K562 (cell line): ENCODE data around the gene MYO18B. TPM values are rescaled to one million over a fixed set of nuclear protein-coding genes. Genes with fewer than 3 reads are reported as not detected.
A peak's percentile ranks its signal among the peaks of the same experiment; 100 is the strongest.

ENCODE experiments used
- CBFA2T3 ChIP-seq: fragments of 450-650 bp; IDR thresholded peaks from 2 replicates; pipeline ENCODE4 v1.6.1; 2017
- ETV5 ChIP-seq: sonication (generic); formaldehyde crosslinking; IDR thresholded peaks from 2 replicates; pipeline ENCODE4 v1.4.0; 2020; ENCODE audit warnings: low read depth, mild to moderate bottlenecking, missing genetic modification reagents
- GTF2A2 ChIP-seq: IDR thresholded peaks from 2 replicates; pipeline ENCODE4 v1.6.1; 2016; ENCODE audit warnings: mild to moderate bottlenecking, missing genetic modification characterization, missing compliant biosample characterization
- GTF2E2 ChIP-seq: fragments of 200-800 bp; sonication (Bioruptor generic); IDR thresholded peaks from 2 replicates; pipeline ENCODE4 v1.6.1; 2016; ENCODE audit warnings: missing genetic modification characterization, missing compliant biosample characterization
- OTX1 ChIP-seq: fragments of 450-650 bp; formaldehyde crosslinking; IDR thresholded peaks from 2 replicates; pipeline ENCODE4 v1.4.0; 2022; ENCODE audit warnings: mild to moderate bottlenecking
- POU5F1 ChIP-seq: fragments of 150-350 bp; IDR thresholded peaks from 2 replicates; pipeline ENCODE4 v1.6.1; 2014; ENCODE audit warnings: borderline replicate concordance, low read length, low read depth, mild to moderate bottlenecking; ENCODE audit not compliant: partially characterized antibody
- SAFB2 ChIP-seq: fragments of 200-400 bp; formaldehyde crosslinking; IDR thresholded peaks from 2 replicates; pipeline ENCODE4 v1.6.1; 2018; ENCODE audit warnings: borderline replicate concordance, low read length, low read depth, moderate library complexity; ENCODE audit not compliant: severe bottlenecking
- ZNF143 ChIP-seq: sonication (generic); formaldehyde crosslinking; IDR thresholded peaks from 2 replicates; pipeline ENCODE4 v1.9.0; 2022; ENCODE audit warnings: mild to moderate bottlenecking, missing genetic modification reagents
- ZNF217 ChIP-seq: sonication (generic); formaldehyde crosslinking; IDR thresholded peaks from 2 replicates; pipeline ENCODE4 v1.8.0; 2022; ENCODE audit warnings: mild to moderate bottlenecking, missing genetic modification reagents
- polyA plus RNA-seq, 8 experiments: library from polyadenylated mRNA; depleted of rRNA in 4 of 8; stranded (reverse) in 5 of 8; unstranded in 3 of 8; fragments of >200 nt; fragmentation: Nextera tagmentation in 2 of 8; fragmentation: Illumina TruSeq in 1 of 8; extraction: Ambion mirVana in 2 of 8; extraction: Trizol in 1 of 8; gene quantifications; 2 replicates each; pipeline versions ENCODE4 v1.2.1 to v1.2.3, GENCODE V29; 2011 to 2014; ENCODE audit warnings: inconsistent platforms in 1 of 8, missing spikeins in 1 of 8
- total RNA-seq, 7 experiments: library from RNA; depleted of rRNA in 6 of 7; stranded (reverse); fragments of >200 nt in 6 of 7; fragmentation: Illumina TruSeq in 2 of 7; extraction: Trizol in 2 of 7; gene quantifications; 2 replicates each; pipeline versions ENCODE4 v1.2.1 to v1.2.3, GENCODE V29; 2011 to 2021; ENCODE audit warnings: low replicate concordance in 1 of 7
- TF ChIP-seq, protein P1 (sequence below): sonication (generic); formaldehyde crosslinking; IDR thresholded peaks from 2 replicates; pipeline ENCODE4 v1.8.1; 2022; ENCODE audit warnings: missing genetic modification reagents
- TF ChIP-seq, protein P2 (sequence below): fragments of 250-450 bp; sonication (Bioruptor Pico); IDR thresholded peaks from 2 replicates; pipeline ENCODE4 v1.4.0; 2020
- TF ChIP-seq, protein P3 (sequence below): fragments of 450-650 bp; IDR thresholded peaks from 2 replicates; pipeline ENCODE4 v1.6.1; 2016; ENCODE audit warnings: mild to moderate bottlenecking, moderate library complexity
- TF ChIP-seq, protein P4 (sequence below): sonication (generic); formaldehyde crosslinking; IDR thresholded peaks from 2 replicates; pipeline ENCODE4 v1.8.1; 2023; ENCODE audit warnings: mild to moderate bottlenecking, missing genetic modification reagents, moderate library complexity

Gene MYO18B
- total and polyA plus RNA-seq, 9 of the 15 experiments (the other 6 are each of a cell fraction or from before 2014, with no cell fraction given): 0.06 to 7.0 (median 4.3) TPM

DNA sequence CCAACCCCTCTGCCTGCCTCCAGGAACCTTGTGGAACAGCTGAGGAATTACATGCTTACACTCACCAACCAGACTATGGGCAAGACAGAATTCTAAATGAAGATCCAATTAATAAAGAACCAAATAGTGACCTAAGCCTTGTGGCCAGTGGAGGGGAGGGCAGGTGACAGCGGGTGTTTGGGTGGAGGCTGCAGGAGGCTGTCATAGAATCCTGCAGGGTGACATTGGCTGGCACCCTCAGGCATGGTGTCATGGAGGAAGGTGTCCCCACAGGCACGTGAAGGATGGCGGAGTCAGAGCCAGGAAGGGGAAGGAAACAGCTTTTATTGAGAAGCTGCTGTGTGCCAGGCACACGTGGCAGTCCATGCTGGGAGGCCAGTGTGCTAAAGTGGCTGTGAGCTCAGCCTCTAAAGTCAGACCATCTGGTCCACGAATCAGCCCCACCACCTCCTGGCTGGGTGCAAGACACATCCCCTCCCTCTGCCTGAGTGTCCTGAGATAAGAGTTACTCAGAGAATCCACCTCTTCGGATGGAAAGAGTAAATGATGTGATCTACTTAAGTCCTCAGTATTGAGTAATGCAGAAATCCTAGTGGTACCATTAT is 8.7 kb downstream of the MYO18B start (continued):
- TF ChIP-seq ZNF143 (CRISPR knock-in tag) (no peak), CBFA2T3 (peak; percentile 85), SAFB2 (no peak), POU5F1 (no peak), ETV5 (CRISPR knock-in tag) (no peak), ZNF217 (no peak), OTX1 (CRISPR knock-in tag) (no peak), GTF2E2 (tag) (no peak), GTF2A2 (no peak)
- TF ChIP-seq, protein P1, sequence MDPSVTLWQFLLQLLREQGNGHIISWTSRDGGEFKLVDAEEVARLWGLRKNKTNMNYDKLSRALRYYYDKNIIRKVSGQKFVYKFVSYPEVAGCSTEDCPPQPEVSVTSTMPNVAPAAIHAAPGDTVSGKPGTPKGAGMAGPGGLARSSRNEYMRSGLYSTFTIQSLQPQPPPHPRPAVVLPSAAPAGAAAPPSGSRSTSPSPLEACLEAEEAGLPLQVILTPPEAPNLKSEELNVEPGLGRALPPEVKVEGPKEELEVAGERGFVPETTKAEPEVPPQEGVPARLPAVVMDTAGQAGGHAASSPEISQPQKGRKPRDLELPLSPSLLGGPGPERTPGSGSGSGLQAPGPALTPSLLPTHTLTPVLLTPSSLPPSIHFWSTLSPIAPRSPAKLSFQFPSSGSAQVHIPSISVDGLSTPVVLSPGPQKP: no peak
- TF ChIP-seq, protein P2, sequence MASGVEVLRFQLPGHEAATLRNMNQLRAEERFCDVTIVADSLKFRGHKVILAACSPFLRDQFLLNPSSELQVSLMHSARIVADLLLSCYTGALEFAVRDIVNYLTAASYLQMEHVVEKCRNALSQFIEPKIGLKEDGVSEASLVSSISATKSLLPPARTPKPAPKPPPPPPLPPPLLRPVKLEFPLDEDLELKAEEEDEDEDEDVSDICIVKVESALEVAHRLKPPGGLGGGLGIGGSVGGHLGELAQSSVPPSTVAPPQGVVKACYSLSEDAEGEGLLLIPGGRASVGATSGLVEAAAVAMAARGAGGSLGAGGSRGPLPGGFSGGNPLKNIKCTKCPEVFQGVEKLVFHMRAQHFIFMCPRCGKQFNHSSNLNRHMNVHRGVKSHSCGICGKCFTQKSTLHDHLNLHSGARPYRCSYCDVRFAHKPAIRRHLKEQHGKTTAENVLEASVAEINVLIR (CRISPR knock-in tag): no peak
- TF ChIP-seq, protein P3, sequence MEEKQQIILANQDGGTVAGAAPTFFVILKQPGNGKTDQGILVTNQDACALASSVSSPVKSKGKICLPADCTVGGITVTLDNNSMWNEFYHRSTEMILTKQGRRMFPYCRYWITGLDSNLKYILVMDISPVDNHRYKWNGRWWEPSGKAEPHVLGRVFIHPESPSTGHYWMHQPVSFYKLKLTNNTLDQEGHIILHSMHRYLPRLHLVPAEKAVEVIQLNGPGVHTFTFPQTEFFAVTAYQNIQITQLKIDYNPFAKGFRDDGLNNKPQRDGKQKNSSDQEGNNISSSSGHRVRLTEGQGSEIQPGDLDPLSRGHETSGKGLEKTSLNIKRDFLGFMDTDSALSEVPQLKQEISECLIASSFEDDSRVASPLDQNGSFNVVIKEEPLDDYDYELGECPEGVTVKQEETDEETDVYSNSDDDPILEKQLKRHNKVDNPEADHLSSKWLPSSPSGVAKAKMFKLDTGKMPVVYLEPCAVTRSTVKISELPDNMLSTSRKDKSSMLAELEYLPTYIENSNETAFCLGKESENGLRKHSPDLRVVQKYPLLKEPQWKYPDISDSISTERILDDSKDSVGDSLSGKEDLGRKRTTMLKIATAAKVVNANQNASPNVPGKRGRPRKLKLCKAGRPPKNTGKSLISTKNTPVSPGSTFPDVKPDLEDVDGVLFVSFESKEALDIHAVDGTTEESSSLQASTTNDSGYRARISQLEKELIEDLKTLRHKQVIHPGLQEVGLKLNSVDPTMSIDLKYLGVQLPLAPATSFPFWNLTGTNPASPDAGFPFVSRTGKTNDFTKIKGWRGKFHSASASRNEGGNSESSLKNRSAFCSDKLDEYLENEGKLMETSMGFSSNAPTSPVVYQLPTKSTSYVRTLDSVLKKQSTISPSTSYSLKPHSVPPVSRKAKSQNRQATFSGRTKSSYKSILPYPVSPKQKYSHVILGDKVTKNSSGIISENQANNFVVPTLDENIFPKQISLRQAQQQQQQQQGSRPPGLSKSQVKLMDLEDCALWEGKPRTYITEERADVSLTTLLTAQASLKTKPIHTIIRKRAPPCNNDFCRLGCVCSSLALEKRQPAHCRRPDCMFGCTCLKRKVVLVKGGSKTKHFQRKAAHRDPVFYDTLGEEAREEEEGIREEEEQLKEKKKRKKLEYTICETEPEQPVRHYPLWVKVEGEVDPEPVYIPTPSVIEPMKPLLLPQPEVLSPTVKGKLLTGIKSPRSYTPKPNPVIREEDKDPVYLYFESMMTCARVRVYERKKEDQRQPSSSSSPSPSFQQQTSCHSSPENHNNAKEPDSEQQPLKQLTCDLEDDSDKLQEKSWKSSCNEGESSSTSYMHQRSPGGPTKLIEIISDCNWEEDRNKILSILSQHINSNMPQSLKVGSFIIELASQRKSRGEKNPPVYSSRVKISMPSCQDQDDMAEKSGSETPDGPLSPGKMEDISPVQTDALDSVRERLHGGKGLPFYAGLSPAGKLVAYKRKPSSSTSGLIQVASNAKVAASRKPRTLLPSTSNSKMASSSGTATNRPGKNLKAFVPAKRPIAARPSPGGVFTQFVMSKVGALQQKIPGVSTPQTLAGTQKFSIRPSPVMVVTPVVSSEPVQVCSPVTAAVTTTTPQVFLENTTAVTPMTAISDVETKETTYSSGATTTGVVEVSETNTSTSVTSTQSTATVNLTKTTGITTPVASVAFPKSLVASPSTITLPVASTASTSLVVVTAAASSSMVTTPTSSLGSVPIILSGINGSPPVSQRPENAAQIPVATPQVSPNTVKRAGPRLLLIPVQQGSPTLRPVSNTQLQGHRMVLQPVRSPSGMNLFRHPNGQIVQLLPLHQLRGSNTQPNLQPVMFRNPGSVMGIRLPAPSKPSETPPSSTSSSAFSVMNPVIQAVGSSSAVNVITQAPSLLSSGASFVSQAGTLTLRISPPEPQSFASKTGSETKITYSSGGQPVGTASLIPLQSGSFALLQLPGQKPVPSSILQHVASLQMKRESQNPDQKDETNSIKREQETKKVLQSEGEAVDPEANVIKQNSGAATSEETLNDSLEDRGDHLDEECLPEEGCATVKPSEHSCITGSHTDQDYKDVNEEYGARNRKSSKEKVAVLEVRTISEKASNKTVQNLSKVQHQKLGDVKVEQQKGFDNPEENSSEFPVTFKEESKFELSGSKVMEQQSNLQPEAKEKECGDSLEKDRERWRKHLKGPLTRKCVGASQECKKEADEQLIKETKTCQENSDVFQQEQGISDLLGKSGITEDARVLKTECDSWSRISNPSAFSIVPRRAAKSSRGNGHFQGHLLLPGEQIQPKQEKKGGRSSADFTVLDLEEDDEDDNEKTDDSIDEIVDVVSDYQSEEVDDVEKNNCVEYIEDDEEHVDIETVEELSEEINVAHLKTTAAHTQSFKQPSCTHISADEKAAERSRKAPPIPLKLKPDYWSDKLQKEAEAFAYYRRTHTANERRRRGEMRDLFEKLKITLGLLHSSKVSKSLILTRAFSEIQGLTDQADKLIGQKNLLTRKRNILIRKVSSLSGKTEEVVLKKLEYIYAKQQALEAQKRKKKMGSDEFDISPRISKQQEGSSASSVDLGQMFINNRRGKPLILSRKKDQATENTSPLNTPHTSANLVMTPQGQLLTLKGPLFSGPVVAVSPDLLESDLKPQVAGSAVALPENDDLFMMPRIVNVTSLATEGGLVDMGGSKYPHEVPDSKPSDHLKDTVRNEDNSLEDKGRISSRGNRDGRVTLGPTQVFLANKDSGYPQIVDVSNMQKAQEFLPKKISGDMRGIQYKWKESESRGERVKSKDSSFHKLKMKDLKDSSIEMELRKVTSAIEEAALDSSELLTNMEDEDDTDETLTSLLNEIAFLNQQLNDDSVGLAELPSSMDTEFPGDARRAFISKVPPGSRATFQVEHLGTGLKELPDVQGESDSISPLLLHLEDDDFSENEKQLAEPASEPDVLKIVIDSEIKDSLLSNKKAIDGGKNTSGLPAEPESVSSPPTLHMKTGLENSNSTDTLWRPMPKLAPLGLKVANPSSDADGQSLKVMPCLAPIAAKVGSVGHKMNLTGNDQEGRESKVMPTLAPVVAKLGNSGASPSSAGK: no peak
- TF ChIP-seq, protein P4, sequence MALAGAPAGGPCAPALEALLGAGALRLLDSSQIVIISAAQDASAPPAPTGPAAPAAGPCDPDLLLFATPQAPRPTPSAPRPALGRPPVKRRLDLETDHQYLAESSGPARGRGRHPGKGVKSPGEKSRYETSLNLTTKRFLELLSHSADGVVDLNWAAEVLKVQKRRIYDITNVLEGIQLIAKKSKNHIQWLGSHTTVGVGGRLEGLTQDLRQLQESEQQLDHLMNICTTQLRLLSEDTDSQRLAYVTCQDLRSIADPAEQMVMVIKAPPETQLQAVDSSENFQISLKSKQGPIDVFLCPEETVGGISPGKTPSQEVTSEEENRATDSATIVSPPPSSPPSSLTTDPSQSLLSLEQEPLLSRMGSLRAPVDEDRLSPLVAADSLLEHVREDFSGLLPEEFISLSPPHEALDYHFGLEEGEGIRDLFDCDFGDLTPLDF (CRISPR knock-in tag): no peak
